Thoracic aorta (tissue), 2 donors: ENCODE results near the gene TRHDE. TPM values are rescaled to one million over a fixed set of nuclear protein-coding genes. Genes with fewer than 3 reads are reported as not detected.

Experiments used
- ATAC-seq: fragments of 150-250 bp; one replicate; pipeline ENCODE4 v1.8.0; 2017; ENCODE audit warnings: low read depth; ENCODE audit not compliant: insufficient number of reproducible peaks, low FRiP score
- DNase-seq: peaks from one replicate; pipeline ENCODE4 v3.0.0-alpha.2; 2020; ENCODE audit warnings: low spot score
- H3K27ac ChIP-seq, 2 donors: fragments of 200-600 bp; sonication (generic); 1 replicate in 1 of 2; 2 replicates in 1 of 2; pipeline ENCODE4 v1.5.1; 2016; ENCODE audit warnings: mild to moderate bottlenecking in 2 of 2, moderate library complexity in 2 of 2
- H3K27me3 ChIP-seq: fragments of 200-600 bp; sonication (generic); replicated peaks from 2 replicates; pipeline ENCODE4 v1.6.0; 2016; ENCODE audit warnings: mild to moderate bottlenecking; ENCODE audit not compliant: insufficient read depth
- H3K36me3 ChIP-seq: fragments of 200-600 bp; sonication (generic); one replicate; pipeline ENCODE4 v1.5.1; 2016
- H3K4me1 ChIP-seq, 2 donors: fragments of 200-600 bp; sonication (generic); 1 replicate in 1 of 2; 2 replicates in 1 of 2; pipeline versions ENCODE4 v1.5.1 to v1.6.0; 2016; ENCODE audit warnings: low read depth in 2 of 2, mild to moderate bottlenecking in 1 of 2; ENCODE audit not compliant: control insufficient read depth in 1 of 2
- H3K4me3 ChIP-seq: fragments of 200-600 bp; sonication (generic); 2 replicates; pipeline ENCODE4 v1.5.1; 2016; ENCODE audit warnings: mild to moderate bottlenecking
- H3K9me3 ChIP-seq: fragments of 200-600 bp; sonication (generic); 2 replicates; pipeline ENCODE4 v1.5.1; 2016
- total RNA-seq, 2 donors: library from RNA; depleted of rRNA; stranded (reverse); fragments of >200 nt; gene quantifications; one replicate each; pipeline versions ENCODE4 v1.1.0 to v1.2.3, GENCODE V29; 2016
- TF ChIP-seq, protein P1 (sequence below): fragments of 200-600 bp; sonication (generic); IDR thresholded peaks from one replicate; pipeline ENCODE4 v1.5.1; 2019; ENCODE audit warnings: antibody characterized with exemption

Gene TRHDE
- total RNA-seq, 2 donors from 2014 or later = 3.5 to 3.7 TPM

DNA sequence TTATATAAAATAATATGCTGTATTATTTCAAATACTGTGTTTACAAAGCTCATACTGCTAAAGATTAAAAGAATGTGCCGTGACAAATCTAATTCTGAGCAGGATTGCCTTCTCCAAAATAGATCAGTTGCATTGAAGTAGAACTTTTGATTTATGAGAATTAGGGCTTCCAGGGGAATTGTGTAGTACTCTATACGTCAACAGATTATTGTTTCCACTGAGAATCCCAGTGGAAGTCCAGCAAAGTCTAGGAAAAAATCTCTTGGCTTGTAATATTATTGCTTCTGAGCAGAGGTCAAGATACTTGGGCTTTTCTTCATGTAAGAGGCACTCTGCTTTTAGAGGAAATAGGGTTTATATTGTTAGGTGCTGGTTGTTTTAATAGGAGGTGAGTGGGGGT is 133.9 kb downstream of the TRHDE start:
- Histone ChIP-seq H3K9me3 (no peaks in the 10 kb centered on the region), H3K4me1 (no peaks in the 10 kb centered on the region), H3K4me3 (no peak overlapping the region), H3K27me3 (no peaks in the 10 kb centered on the region), H3K27ac (no peak overlapping the region), H3K36me3 (no peaks in the 10 kb centered on the region)
- ATAC-seq (no peak), DNase-seq (no peak)
- TF ChIP-seq, protein P1, sequence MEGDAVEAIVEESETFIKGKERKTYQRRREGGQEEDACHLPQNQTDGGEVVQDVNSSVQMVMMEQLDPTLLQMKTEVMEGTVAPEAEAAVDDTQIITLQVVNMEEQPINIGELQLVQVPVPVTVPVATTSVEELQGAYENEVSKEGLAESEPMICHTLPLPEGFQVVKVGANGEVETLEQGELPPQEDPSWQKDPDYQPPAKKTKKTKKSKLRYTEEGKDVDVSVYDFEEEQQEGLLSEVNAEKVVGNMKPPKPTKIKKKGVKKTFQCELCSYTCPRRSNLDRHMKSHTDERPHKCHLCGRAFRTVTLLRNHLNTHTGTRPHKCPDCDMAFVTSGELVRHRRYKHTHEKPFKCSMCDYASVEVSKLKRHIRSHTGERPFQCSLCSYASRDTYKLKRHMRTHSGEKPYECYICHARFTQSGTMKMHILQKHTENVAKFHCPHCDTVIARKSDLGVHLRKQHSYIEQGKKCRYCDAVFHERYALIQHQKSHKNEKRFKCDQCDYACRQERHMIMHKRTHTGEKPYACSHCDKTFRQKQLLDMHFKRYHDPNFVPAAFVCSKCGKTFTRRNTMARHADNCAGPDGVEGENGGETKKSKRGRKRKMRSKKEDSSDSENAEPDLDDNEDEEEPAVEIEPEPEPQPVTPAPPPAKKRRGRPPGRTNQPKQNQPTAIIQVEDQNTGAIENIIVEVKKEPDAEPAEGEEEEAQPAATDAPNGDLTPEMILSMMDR = no peak

DNA sequence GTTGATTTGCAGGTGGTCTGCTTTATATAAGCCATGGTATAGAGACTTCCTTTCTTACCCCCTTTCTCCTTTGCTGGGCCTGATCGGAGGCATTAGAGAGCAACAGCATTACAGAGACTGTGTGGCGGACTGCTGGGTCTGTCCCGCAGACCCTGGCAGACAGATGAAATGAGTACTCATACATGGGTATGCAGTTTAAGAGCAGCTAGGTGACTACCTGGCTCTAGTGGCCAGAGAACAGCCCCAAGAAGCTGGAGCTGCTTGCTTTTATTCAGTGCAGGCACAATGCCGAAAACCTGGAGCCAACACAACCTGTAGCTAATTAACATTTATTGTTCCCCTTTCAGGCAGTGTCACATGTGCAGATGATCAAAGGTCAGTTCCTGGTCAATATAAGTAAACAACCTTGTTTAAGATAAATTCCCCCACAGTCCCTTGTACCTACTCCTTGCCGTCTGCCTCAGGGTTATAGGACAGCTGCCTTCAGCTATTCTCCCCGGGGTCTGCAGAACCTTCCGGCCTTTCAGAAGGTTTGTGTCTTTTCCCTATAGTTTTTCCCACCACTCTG is 160.0 kb downstream of the TRHDE start:
- H3K4me1 ChIP-seq = no peaks in the 10 kb centered on the region
- H3K9me3 ChIP-seq = no peaks in the 10 kb centered on the region
- DNase-seq (no peak), ATAC-seq (no peak)
- H3K27me3 ChIP-seq = no peaks in the 10 kb centered on the region
- TF ChIP-seq, protein P1 = no peak
- no peak overlapping the region for H3K4me3 ChIP-seq
- H3K27ac ChIP-seq = no peak overlapping the region
- no peaks in the 10 kb centered on the region for H3K36me3 ChIP-seq

DNA sequence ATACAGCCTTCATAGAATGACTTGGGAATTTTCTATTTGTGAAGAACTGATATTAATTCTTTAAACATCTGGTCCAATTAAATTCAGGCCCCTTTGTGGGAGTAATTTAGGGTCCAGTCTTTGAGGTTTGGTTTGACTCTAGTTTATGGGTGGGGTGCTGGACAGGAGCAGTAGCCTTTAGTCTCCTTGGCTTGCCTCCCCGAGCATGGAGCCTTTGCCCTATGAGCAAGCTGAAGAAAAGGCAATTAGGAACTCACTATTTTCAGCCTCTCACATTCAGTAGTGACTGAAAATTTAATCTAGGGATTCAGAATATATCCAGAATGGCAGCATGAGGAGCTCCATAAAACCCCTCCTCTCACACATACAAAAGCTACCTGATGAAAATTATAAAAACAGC is 161.1 kb downstream of the TRHDE start:
- Histone ChIP-seq H3K27me3 (no peaks in the 10 kb centered on the region), H3K27ac (no peak overlapping the region), H3K4me1 (no peaks in the 10 kb centered on the region), H3K36me3 (no peaks in the 10 kb centered on the region), H3K4me3 (no peak overlapping the region), H3K9me3 (no peaks in the 10 kb centered on the region)
- DNase-seq (no peak), ATAC-seq (no peak)
- TF ChIP-seq, protein P1 = no peak

DNA sequence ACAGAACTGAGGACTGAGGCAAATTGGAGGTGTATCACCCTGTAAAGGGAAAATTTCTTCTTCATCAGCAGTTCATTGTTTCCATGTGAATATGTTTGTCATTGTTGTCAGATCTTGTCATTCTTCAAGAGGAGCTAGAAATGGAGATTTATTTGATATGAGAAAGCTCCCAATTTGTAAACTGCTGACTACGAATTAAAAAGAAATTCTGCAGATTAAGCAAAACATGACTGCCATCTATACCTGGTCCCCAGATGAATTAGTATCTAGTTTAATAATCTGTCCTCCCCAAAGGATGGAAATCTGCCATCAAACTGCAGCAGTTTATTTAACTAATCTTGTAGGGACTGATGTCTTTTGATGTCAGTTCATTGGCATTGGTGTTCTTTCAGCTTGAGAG is 162.8 kb downstream of the TRHDE start:
- no peak for DNase-seq
- H3K27me3 ChIP-seq = no peaks in the 10 kb centered on the region
- H3K4me1 ChIP-seq = no peaks in the 10 kb centered on the region
- TF ChIP-seq, protein P1 = no peak
- no peak for ATAC-seq
- H3K4me3 ChIP-seq = no peak overlapping the region
- no peaks in the 10 kb centered on the region for H3K36me3 ChIP-seq
- H3K27ac ChIP-seq = no peak overlapping the region
- no peaks in the 10 kb centered on the region for H3K9me3 ChIP-seq

DNA sequence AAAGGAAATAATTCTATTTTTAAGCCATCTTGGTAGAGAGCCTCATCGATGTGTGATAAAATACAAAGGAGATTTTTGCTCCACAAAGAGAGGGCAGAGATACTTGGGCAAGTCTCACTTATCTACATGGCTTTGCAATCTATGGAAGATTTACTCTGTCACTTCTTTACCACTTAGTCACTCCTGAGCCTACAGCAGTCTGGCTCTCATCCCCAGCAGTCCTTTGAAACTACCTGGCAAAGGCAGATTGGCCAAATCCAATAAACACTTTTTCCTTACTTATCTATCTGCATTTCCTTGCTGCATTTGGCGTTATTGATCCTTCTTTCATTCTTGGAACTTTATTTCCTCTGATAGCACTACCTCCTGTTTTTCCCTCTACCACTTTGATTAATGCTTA is 170.0 kb downstream of the TRHDE start:
- DNase-seq (no peak), ATAC-seq (no peak)
- Histone ChIP-seq H3K4me1 (no peaks in the 10 kb centered on the region), H3K36me3 (no peaks in the 10 kb centered on the region), H3K27me3 (no peaks in the 10 kb centered on the region), H3K9me3 (no peaks in the 10 kb centered on the region), H3K4me3 (no peak overlapping the region), H3K27ac (no peak overlapping the region)
- TF ChIP-seq, protein P1 = no peak
